GM19468 (cell line): ENCODE measurements around the gene ONECUT3.
"Not testable (repeated sequence)": the region's sequence is repeated elsewhere in the genome, so short reads cannot be mapped to it uniquely, and the experiment has no call there.

Source experiments
- ATAC-seq: cut with Tn5 transposase; IDR thresholded peaks from one replicate; pipeline ENCODE4 v1.9.1; 2021; ENCODE audit warnings: mild to moderate bottlenecking, moderate library complexity, moderate number of reproducible peaks; ENCODE audit not compliant: unreplicated experiment; ENCODE audit errors: extremely low read depth

ONECUT3 gene

GRCh38 chr19:1754636-1755466 lies 1.5 kb downstream of the ONECUT3 start:
- ATAC-seq = no peak

- ATAC-seq = no peak
Measured at GRCh38 chr19:1755467-1756171, 2.3 kb downstream of the ONECUT3 start.

GRCh38 chr19:1756264-1756663 lies 3.0 kb downstream of the ONECUT3 start:
- no peak for ATAC-seq

- no peak for ATAC-seq
Measured at GRCh38 chr19:1756705-1757465, 3.6 kb downstream of the ONECUT3 start.

- no peak for ATAC-seq
Measured at GRCh38 chr19:1757468-1758230, 4.3 kb downstream of the ONECUT3 start.

GRCh38 chr19:1758231-1758577 lies 4.9 kb downstream of the ONECUT3 start:
- no peak for ATAC-seq

- no peak for ATAC-seq
Measured at GRCh38 chr19:1758959-1759903, 5.9 kb downstream of the ONECUT3 start.

GRCh38 chr19:1760020-1760419 lies 6.7 kb downstream of the ONECUT3 start:
- no peak for ATAC-seq

GRCh38 chr19:1760786-1761527 lies 7.7 kb downstream of the ONECUT3 start:
- not testable (repeated sequence) for ATAC-seq

GRCh38 chr19:1761528-1762242 lies 8.4 kb downstream of the ONECUT3 start:
- no peak for ATAC-seq

GRCh38 chr19:1762243-1763117 lies 9.2 kb downstream of the ONECUT3 start:
- ATAC-seq = no peak

- ATAC-seq = no peak
Measured at GRCh38 chr19:1763648-1764639, 10.6 kb downstream of the ONECUT3 start.

- ATAC-seq = no peak
Measured at GRCh38 chr19:1764729-1765128, 11.4 kb downstream of the ONECUT3 start.

GRCh38 chr19:1765232-1765903 lies 12.1 kb downstream of the ONECUT3 start:
- ATAC-seq = no peak
